Vein endothelial cell (primary cell): ENCODE results near the gene SBK3. TPM values are rescaled to one million over a fixed set of nuclear protein-coding genes. Genes with fewer than 3 reads are reported as not detected.

Experiments
- total RNA-seq: library from RNA; depleted of rRNA; stranded (reverse); fragments of >200 nt; gene quantifications from 2 replicates; pipeline ENCODE4 v1.2.3, GENCODE V29; 2012

SBK3 gene, protein sequence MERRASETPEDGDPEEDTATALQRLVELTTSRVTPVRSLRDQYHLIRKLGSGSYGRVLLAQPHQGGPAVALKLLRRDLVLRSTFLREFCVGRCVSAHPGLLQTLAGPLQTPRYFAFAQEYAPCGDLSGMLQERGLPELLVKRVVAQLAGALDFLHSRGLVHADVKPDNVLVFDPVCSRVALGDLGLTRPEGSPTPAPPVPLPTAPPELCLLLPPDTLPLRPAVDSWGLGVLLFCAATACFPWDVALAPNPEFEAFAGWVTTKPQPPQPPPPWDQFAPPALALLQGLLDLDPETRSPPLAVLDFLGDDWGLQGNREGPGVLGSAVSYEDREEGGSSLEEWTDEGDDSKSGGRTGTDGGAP
- total RNA-seq, result under 0.01 and 0.10 TPM in 2 replicates

DNA sequence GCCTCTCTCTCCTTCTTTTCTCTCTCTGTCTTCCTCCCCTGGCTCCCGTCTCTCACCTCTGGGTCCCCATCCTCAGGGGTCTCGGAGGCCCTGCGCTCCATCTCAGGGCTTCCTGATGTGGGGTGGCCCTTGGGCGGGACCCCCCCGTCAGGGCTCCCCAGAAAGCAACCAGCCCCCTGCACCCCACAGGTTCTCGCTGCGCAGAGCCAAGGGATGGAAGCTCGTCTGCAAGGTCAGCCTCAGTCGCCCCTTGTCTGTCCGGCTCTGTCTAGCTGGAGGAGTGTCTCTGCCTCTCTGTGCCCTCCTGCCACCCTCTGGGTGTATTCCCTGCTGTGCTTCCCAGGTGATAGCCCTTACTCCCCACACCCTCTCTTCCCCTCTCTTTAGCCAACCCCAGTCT lies at the start of gene SBK3:
SBK3 (minus strand) TSS at position 101 of the 400 bp plus-strand sequence; CDS start at position 101, 0 bp downstream.

DNA sequence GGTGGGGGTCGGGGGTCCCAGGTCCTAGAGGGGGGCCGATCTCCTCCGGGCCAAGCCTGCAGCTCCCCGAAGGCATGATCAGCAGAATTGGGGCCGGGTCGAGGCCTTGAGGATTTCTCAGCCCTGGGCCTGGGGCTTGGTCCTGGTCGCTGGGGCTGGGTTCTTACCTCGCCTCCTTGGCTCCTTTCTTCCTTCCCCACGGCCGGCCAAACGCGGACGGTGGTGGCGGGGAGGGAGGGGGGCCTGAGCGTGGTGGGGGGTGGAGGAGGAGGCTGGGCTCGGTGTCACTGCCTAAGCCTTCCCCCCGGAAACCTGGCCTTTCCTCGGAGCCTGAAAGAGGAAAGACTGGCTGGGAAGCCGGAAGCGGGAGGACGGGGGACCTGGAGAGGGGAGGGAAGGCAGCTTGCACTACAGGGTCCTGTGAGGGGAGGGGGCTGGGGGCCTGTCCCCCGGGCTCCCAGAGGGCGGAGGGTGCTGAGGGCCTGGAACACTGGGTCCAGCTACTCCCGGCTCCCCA lies 35.3 kb upstream of the SBK3 start, which contains the start of gene ZNF579:
ZNF579 (minus strand) TSS at position 221 of the 517 bp plus-strand sequence. CDS start 1,209 bp downstream, outside the sequence.

DNA sequence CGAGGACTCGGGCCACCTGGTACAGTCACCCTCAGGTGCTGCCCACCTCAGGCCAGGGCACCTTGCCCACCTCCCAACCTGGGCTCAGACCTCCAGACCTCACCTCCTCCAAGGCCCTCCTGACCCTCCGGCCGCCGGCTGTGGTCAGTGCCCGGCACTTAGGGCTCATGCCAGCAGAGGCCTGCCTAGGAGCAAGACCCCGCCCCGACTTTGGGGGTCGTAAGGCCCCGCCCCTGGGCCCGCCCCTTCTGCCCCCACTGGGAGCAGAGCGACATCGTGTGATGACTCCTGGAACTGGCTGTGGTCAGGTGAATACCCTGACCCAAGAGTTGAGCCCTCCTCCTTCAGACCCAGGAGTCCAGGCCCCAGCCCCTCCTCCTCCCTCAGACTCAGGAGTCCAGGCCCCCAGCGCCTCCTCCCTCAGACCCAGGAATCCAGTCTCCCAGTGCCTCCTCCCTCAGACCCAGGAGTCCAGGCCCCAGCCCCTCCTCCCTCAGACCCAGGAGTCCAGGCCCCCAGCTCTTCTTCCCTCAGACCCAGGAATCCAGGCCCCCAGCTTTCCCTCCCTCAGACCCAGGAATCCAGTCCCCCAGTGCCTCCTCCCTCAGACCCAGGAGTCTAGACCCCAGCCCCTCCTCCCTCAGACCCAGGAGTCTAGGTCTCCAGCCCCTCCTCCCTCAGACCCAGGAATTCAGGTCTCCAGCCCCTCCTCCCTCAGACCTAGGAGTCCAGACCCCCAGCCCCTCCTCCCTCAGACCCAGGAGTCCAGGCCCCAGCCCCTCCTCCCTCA lies 8.2 kb downstream of the SBK3 start, which contains the start of gene SBK2:
SBK2 (minus strand) TSS at position 183 of the 790 bp plus-strand sequence. CDS start 839 bp downstream, outside the sequence.

Other genes with a start within 250 kb of the SBK3 start
- not detected in 2 replicates for gene TMEM150B, start 220.2 kb downstream of the SBK3 start, total RNA-seq
- gene KMT5C, start 205.7 kb downstream of the SBK3 start, total RNA-seq, result 5.6 and 9.8 TPM in 2 replicates
- gene COX6B2, start 190.8 kb downstream of the SBK3 start, total RNA-seq, result not detected in 2 replicates
- not detected in 2 replicates for gene GARIN5B, start 182.3 kb downstream of the SBK3 start, total RNA-seq
- gene IL11, start 175.1 kb downstream of the SBK3 start, total RNA-seq, result 0.33 TPM in 1 of 2 replicates, not detected in the other
- gene TMEM190, start 168.7 kb downstream of the SBK3 start, total RNA-seq, result not detected in 2 replicates
- 0.33 TPM in 1 of 2 replicates, not detected in the other for gene TMEM238, start 161.3 kb downstream of the SBK3 start, total RNA-seq
- gene RPL28, start 159.6 kb downstream of the SBK3 start, total RNA-seq, result 445 and 511 TPM in 2 replicates
- gene UBE2S, start 137.8 kb downstream of the SBK3 start, total RNA-seq, result 106 and 121 TPM in 2 replicates
- not detected in 2 replicates for gene SHISA7, start 102.2 kb downstream of the SBK3 start, total RNA-seq
- 60.9 and 67.6 TPM in 2 replicates for gene ISOC2, start 83.9 kb downstream of the SBK3 start, total RNA-seq
- gene C19orf85, start 80.8 kb downstream of the SBK3 start, total RNA-seq, result not detected in 2 replicates
- 2.5 and 9.8 TPM in 2 replicates for gene ZNF628, start 68.9 kb downstream of the SBK3 start, total RNA-seq
- gene NAT14, start 60.4 kb downstream of the SBK3 start, total RNA-seq, result 10.7 and 15.7 TPM in 2 replicates
- gene SSC5D, start 57.1 kb downstream of the SBK3 start, total RNA-seq, result 0.33 and 0.57 TPM in 2 replicates
- gene SBK2, start 8.4 kb downstream of the SBK3 start, total RNA-seq, result not detected in 2 replicates
- 5.1 and 11.8 TPM in 2 replicates for gene ZNF579, start 35.3 kb upstream of the SBK3 start, total RNA-seq
- 3.9 and 4.9 TPM in 2 replicates for gene FIZ1, start 54.0 kb upstream of the SBK3 start, total RNA-seq
- gene ZNF524, start 54.7 kb upstream of the SBK3 start, total RNA-seq, result 11.9 and 13.7 TPM in 2 replicates
- 1.2 and 2.0 TPM in 2 replicates for gene ZNF865, start 60.1 kb upstream of the SBK3 start, total RNA-seq
- gene ZNF784, start 79.0 kb upstream of the SBK3 start, total RNA-seq, result 4.5 and 6.5 TPM in 2 replicates
- 6.9 and 7.4 TPM in 2 replicates for gene ZNF580, start 95.5 kb upstream of the SBK3 start, total RNA-seq
- gene ZNF581, start 98.1 kb upstream of the SBK3 start, total RNA-seq, result 20.1 and 34.9 TPM in 2 replicates
- 9.4 and 14.0 TPM in 2 replicates for gene CCDC106, start 102.7 kb upstream of the SBK3 start, total RNA-seq
- gene U2AF2, start 109.5 kb upstream of the SBK3 start, total RNA-seq, result 109 and 121 TPM in 2 replicates
- gene EPN1, start 129.7 kb upstream of the SBK3 start, total RNA-seq, result 59.1 and 74.6 TPM in 2 replicates
- gene NLRP9, start 192.9 kb upstream of the SBK3 start, total RNA-seq, result not detected in 2 replicates
- gene RFPL4A, start 213.6 kb upstream of the SBK3 start, total RNA-seq, result 2.3 TPM in 1 of 2 replicates, not detected in the other
- gene RFPL4AL1, start 223.6 kb upstream of the SBK3 start, total RNA-seq, result 0.33 TPM in 1 of 2 replicates, not detected in the other